ENCODE measurements around the gene USP35. TPM values are rescaled to one million over a fixed set of nuclear protein-coding genes. Genes with fewer than 3 reads are reported as not detected.

USP35 gene
- total RNA-seq, 4 donors from 2014 or later = 6.6 to 30.6 (median 13.3) TPM

GRCh38 chr11:78180751-78181150 is 8.0 kb upstream of the USP35 start:
- Histone ChIP-seq H3K27me3 (no peaks in the 10 kb centered on the region), H3K36me3 (peaks cover 0 to 5% (median 0%) of the 10 kb centered on the region in 3 donors), H3K27ac (no peak overlapping the region), H3K4me1 (no peaks in the 10 kb centered on the region), H3K4me3 (no peak overlapping the region), H3K9me3 (no peaks in the 10 kb centered on the region)
- TF ChIP-seq POLR2A (IDR thresholded peaks at IDR 0.05) (no peak), CTCF (IDR thresholded peaks at IDR 0.05) (no peak)
- DNase-seq = no peak

- no peaks in the 10 kb centered on the region for H3K4me1 ChIP-seq
- TF ChIP-seq CTCF (IDR thresholded peaks at IDR 0.05) (no peak), POLR2A (IDR thresholded peaks at IDR 0.05) (no peak)
Observed at GRCh38 chr11:78181185-78181584, 7.5 kb upstream of the USP35 start.

DNA sequence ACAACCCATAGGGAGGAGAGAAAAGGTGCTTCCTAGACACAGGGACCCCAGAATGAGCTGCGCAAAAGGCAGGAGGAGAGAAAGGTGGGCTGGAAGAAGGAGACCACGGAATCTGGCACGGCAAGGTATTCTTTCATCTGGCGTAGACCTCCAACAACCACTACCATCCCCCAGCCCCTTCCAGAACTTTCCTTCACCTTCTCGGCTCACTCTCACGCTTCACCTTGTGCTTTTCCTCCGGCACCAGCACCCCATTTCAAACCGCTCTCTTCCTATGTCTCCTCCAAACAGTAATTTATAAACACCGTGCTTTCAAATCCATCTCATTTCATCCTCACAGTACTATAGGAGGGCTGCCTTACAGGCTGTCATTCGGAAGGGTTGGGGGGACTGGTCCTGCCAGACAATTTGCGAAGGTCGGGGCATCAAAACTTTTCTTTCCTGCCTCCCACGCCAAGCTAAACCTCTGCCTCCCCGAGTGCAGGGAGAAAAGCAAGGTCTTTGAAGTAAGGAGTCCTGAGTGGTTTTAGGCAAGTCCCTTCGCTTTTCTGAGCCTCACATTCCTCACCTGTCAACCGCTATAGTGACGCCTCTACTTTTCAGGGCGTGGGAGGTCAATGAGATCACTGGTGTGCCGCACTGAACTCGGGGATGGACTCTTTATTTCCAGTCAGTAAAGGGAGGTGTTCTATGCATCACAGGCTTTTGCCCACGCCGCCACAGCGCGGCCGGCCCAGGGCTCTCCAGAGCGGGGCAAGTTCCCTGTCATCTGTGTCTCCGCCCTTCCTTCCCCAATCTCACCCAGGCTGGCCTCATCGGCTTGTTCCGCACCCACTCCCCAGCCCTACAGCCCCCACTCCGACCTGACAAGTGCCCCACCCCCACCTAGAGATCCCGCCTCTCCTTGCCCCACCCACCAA is 1.1 kb upstream of the USP35 start:
- peak overlapping the region; percentile 82 to 94 (median 86) for H3K27ac ChIP-seq
- H3K4me3 ChIP-seq = peak overlapping the region; percentile 83 to 98 (median 96)
- peaks cover 0 to 25% (median 8%) of the 10 kb centered on the region in 4 donors for H3K4me1 ChIP-seq
- no peaks in the 10 kb centered on the region for H3K9me3 ChIP-seq
- no peaks in the 10 kb centered on the region for H3K27me3 ChIP-seq
- no peaks in the 10 kb centered on the region for H3K36me3 ChIP-seq
- TF ChIP-seq POLR2A (IDR thresholded peaks at IDR 0.05) = no peak
- no peak for TF ChIP-seq CTCF (IDR thresholded peaks at IDR 0.05)
- peak in 1 of 3 donors; percentile 15 for DNase-seq

More at GRCh38 chr11:78181185-78181584, 7.5 kb upstream of the USP35 start:
- no peaks in the 10 kb centered on the region for H3K9me3 ChIP-seq
- no peak overlapping the region for H3K4me3 ChIP-seq
- H3K36me3 ChIP-seq = peaks cover 0 to 5% (median 0%) of the 10 kb centered on the region in 3 donors
- H3K27me3 ChIP-seq = no peaks in the 10 kb centered on the region
- no peak for DNase-seq
- no peak overlapping the region for H3K27ac ChIP-seq

DNA sequence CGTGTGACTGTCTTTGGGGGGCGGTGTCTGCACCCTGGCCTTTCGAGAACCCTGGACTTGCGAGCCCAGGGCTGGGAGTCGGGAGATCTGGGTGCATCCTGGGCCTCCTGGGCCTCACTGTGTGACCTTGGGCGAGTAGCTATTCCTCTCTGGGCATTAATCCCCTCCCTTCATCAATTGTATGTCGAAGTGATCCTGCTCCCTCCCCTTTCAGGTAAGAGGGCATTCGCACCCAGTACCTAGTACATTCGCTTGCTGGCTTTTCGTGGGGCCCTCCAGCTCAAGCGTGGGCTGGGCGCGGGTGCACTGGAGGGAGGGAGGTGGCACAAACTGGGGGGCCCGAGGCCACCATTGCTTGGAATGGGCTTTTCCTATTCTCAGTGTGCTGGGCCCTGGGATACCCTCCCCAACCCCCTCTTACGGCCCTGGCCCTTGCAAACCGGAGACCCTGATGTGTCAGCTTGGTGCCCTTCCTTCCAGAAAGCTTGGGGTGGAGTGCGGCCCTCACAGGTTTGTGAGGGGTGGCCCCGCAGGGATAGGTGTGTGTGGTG is 530 bp downstream of the USP35 start:
- H3K4me1 ChIP-seq = peaks cover 0 to 25% (median 8%) of the 10 kb centered on the region in 4 donors
- H3K9me3 ChIP-seq = no peaks in the 10 kb centered on the region
- peak overlapping the region; percentile 82 to 94 (median 86) for H3K27ac ChIP-seq
- TF ChIP-seq CTCF (IDR thresholded peaks at IDR 0.05) (no peak), POLR2A (IDR thresholded peaks at IDR 0.05) (no peak)
- peak in 2 of 3 donors; percentile 41 to 45 for DNase-seq
- H3K36me3 ChIP-seq = no peaks in the 10 kb centered on the region
- peak overlapping the region; percentile 83 to 98 (median 96) for H3K4me3 ChIP-seq
- H3K27me3 ChIP-seq = no peaks in the 10 kb centered on the region

DNA sequence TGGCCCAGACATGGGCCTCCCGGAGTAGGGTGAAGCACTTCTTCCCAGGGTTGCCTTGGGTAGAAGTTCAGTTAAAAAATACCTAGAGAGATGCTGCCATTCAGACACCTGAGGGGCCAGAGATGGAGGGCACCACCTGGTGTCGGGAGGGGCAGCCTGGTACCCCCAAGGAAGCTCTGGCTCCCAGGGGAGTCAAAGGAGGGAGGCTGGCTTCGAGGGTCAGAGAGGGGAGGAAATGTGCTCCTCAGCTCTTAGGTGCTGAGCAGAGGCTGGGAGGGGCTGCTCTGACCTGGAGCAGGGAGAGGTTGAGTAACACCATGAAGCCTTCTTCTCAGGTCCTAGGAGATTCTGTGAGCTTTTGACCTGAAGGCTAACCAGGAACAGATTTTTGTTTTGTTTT is 1.1 kb downstream of the USP35 start:
- H3K4me1 ChIP-seq = peaks cover 0 to 25% (median 8%) of the 10 kb centered on the region in 4 donors
- H3K9me3 ChIP-seq = no peaks in the 10 kb centered on the region
- no peaks in the 10 kb centered on the region for H3K27me3 ChIP-seq
- no peak for TF ChIP-seq POLR2A (IDR thresholded peaks at IDR 0.05)
- no peak for TF ChIP-seq CTCF (IDR thresholded peaks at IDR 0.05)
- no peak overlapping the region for H3K27ac ChIP-seq
- no peaks in the 10 kb centered on the region for H3K36me3 ChIP-seq
- peak in 2 of 3 donors; percentile 44 to 45 for DNase-seq
- H3K4me3 ChIP-seq = peak overlapping the region in 2 of 4 donors; percentile 94 to 98

All from Peyer's patch (tissue), 4 donors.